ENCODE results near the gene ARHGAP36.

Gene ARHGAP36

GRCh38 chrX:131059246-131059645, 1.1 kb downstream of the ARHGAP36 start:
- TF ChIP-seq, protein P1, sequence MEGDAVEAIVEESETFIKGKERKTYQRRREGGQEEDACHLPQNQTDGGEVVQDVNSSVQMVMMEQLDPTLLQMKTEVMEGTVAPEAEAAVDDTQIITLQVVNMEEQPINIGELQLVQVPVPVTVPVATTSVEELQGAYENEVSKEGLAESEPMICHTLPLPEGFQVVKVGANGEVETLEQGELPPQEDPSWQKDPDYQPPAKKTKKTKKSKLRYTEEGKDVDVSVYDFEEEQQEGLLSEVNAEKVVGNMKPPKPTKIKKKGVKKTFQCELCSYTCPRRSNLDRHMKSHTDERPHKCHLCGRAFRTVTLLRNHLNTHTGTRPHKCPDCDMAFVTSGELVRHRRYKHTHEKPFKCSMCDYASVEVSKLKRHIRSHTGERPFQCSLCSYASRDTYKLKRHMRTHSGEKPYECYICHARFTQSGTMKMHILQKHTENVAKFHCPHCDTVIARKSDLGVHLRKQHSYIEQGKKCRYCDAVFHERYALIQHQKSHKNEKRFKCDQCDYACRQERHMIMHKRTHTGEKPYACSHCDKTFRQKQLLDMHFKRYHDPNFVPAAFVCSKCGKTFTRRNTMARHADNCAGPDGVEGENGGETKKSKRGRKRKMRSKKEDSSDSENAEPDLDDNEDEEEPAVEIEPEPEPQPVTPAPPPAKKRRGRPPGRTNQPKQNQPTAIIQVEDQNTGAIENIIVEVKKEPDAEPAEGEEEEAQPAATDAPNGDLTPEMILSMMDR (conservative IDR thresholded peaks at IDR 0.05; ENCODE audit: low read length), result no peak
- H3K4me3 ChIP-seq (ENCODE audit: low read length), result no peak overlapping the region
- no peak for DNase-seq (ENCODE audit: low read depth)

DNA sequence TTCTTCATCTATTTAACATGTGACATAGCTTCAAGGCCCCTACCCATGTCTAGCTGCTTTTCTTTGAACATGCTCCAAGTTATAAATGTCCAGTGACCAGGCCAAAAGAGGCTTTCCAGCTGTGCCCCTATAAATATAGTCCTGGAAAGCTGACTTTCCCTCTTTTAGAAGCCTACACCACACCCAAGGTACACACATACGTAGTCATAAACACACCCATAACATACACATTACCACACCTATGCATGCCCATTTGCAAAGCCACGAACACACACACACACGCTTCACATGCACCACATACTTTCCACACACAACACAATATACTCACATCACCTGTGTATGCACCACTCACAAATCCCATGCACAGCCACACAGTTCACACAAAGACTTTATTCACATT, 2.0 kb downstream of the ARHGAP36 start:
- TF ChIP-seq, protein P1 (conservative IDR thresholded peaks at IDR 0.05; ENCODE audit: low read length), result no peak
- H3K4me3 ChIP-seq (ENCODE audit: low read length), result no peak overlapping the region
- no peak for DNase-seq (ENCODE audit: low read depth)

- no peak for DNase-seq (ENCODE audit: low read depth)
- TF ChIP-seq, protein P1 (conservative IDR thresholded peaks at IDR 0.05; ENCODE audit: low read length), result no peak
- no peak overlapping the region for H3K4me3 ChIP-seq (ENCODE audit: low read length)
These were observed 3.2 kb downstream of the ARHGAP36 start for GRCh38 chrX:131061306-131061705.

DNA sequence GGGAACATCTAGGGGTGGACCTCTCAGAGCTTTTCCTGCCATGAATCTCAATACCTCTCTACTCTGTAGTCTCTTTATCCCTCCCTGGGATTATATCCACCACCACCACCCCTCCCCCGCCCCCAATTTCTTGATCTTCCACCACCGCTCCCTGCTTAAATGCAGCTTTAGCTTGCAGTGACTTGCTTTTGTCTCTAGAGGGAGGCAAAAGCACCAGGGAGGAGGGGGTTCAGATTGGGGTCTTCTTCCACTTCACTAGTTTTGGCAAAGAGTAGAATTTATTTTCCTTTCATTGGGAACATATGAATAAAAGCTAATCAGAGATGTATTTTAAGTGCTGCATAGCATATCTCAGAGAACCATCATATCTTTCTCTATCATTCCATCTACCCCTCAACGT, 5.5 kb downstream of the ARHGAP36 start:
- H3K4me3 ChIP-seq (ENCODE audit: low read length), result no peak overlapping the region
- TF ChIP-seq, protein P1 (conservative IDR thresholded peaks at IDR 0.05; ENCODE audit: low read length), result no peak
- DNase-seq (ENCODE audit: low read depth), result no peak

DNA sequence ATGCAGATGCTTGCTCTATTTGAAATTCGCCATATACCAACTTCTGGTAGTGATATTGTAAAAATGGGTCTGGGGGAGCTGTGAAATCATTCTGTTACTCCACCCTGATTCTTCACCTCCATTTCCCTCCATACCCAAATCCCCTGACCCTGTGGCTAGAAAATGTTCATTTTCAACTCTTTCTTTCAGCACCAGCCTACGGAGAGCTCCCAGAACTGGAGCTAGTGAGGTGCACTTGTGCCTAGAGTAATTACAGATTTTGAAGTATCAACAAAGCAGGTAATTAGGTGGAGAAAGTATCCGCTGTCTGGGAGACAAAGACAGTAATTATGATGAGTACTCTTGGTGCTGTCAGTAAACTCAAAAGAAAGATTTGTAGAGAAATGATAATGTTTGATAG, 8.1 kb downstream of the ARHGAP36 start:
- TF ChIP-seq, protein P1 (conservative IDR thresholded peaks at IDR 0.05; ENCODE audit: low read length), result no peak
- no peak overlapping the region for H3K4me3 ChIP-seq (ENCODE audit: low read length)

DNA sequence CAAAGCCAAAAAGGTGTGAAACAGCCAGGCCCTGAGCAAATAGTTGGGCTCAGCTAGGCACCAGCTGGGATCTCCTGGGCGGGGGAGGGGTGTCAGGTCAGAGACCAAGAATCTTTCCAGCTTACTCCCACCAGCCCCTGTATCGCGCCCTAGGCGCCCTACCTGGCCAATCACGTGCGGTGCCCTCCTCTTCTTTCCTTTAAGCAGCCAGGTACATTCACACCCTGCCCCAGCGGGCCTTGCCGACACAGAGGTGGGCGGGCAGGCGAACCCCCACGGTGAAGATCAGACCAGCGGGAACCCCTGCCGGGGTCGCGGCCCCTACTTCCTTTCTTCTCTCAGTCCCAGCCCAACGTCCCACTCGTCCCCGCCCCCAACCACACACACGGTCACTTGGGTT, 9.1 kb downstream of the ARHGAP36 start:
- H3K4me3 ChIP-seq (ENCODE audit: low read length), result no peak overlapping the region
- TF ChIP-seq, protein P1 (conservative IDR thresholded peaks at IDR 0.05; ENCODE audit: low read length), result no peak
- no peak for DNase-seq (ENCODE audit: low read depth)

More for the DNA sequence above, 8.1 kb downstream of the ARHGAP36 start:
- no peak for DNase-seq (ENCODE audit: low read depth)

GRCh38 chrX:131067846-131068745, 9.9 kb downstream of the ARHGAP36 start:
- no peak overlapping the region for H3K4me3 ChIP-seq (ENCODE audit: low read length)
- DNase-seq (ENCODE audit: low read depth), result no peak
- TF ChIP-seq, protein P1 (conservative IDR thresholded peaks at IDR 0.05; ENCODE audit: low read length), result no peak
